H9 (cell line): ENCODE data around the gene MLC1. TPM values are rescaled to one million over a fixed set of nuclear protein-coding genes. Genes with fewer than 3 reads are reported as not detected.

Source experiments
- DNase-seq: peaks from one replicate; pipeline ENCODE4 v3.0.0-alpha.2; 2017
- H2AFZ ChIP-seq: one replicate; pipeline ENCODE4 v1.6.1; 2013; ENCODE audit warnings: mild to moderate bottlenecking, low read length, control low read depth, moderate library complexity
- H2AK5ac ChIP-seq: 2 replicates; pipeline ENCODE4 v1.6.1; 2013; ENCODE audit warnings: low read length, control low read depth, mixed read lengths; ENCODE audit not compliant: insufficient read length
- H2BK120ac ChIP-seq: one replicate; pipeline ENCODE4 v1.6.1; 2013; ENCODE audit warnings: low read depth, mild to moderate bottlenecking, low read length, control low read depth, inconsistent platforms; ENCODE audit not compliant: poor library complexity, severe bottlenecking
- H2BK12ac ChIP-seq: 2 replicates; pipeline ENCODE4 v1.6.1; 2013; ENCODE audit warnings: low read length, control low read depth, mixed read lengths, low read depth; ENCODE audit not compliant: insufficient read length
- H2BK15ac ChIP-seq: 2 replicates; pipeline ENCODE4 v1.6.1; 2013; ENCODE audit warnings: low read depth, low read length, control low read depth
- H2BK20ac ChIP-seq: one replicate; pipeline ENCODE4 v1.6.1; 2013; ENCODE audit warnings: low read depth, mild to moderate bottlenecking, low read length, control low read depth, inconsistent platforms; ENCODE audit not compliant: poor library complexity, severe bottlenecking
- H2BK5ac ChIP-seq: 2 replicates; pipeline ENCODE4 v1.6.1; 2013; ENCODE audit warnings: low read length, control low read depth, mixed read lengths; ENCODE audit not compliant: insufficient read length
- H3K14ac ChIP-seq: 2 replicates; pipeline ENCODE4 v1.6.1; 2013; ENCODE audit warnings: low read length, control low read depth; ENCODE audit not compliant: insufficient read depth
- H3K18ac ChIP-seq: 2 replicates; pipeline ENCODE4 v1.6.1; 2013; ENCODE audit warnings: low read depth, mild to moderate bottlenecking, mixed read lengths, low read length, control low read depth; ENCODE audit not compliant: insufficient read length
- H3K23ac ChIP-seq: 2 replicates; pipeline ENCODE4 v1.6.1; 2013; ENCODE audit warnings: low read length, control low read depth, mixed read lengths, low read depth; ENCODE audit not compliant: insufficient read length
- H3K23me2 ChIP-seq: 2 replicates; pipeline ENCODE4 v1.6.1; 2013; ENCODE audit warnings: low read depth, mild to moderate bottlenecking, mixed read lengths, low read length, control low read depth; ENCODE audit not compliant: insufficient read length, poor library complexity, severe bottlenecking
- H3K27ac ChIP-seq: 2 replicates; pipeline ENCODE4 v1.5.1; 2013; ENCODE audit warnings: low read length, control low read depth, mixed read lengths, low read depth; ENCODE audit not compliant: insufficient read length
- H3K27me3 ChIP-seq: 2 replicates; pipeline ENCODE4 v1.6.1; 2013; ENCODE audit warnings: low read length, control low read depth, inconsistent platforms; ENCODE audit not compliant: insufficient read depth
- H3K4ac ChIP-seq: 2 replicates; pipeline ENCODE4 v1.6.1; 2013; ENCODE audit warnings: low read depth, mild to moderate bottlenecking, control low read depth, inconsistent platforms, low read length, moderate library complexity
- H3K4me1 ChIP-seq: 2 replicates; pipeline ENCODE4 v1.6.1; 2013; ENCODE audit warnings: low read length, control low read depth, inconsistent platforms; ENCODE audit not compliant: insufficient read depth
- H3K4me2 ChIP-seq: 2 replicates; pipeline ENCODE4 v1.6.1; 2013; ENCODE audit warnings: low read length, control low read depth, mixed read lengths; ENCODE audit not compliant: insufficient read length, insufficient read depth
- H3K56ac ChIP-seq: 2 replicates; pipeline ENCODE4 v1.6.1; 2013; ENCODE audit warnings: low read depth, mild to moderate bottlenecking, mixed read lengths, low read length, control low read depth; ENCODE audit not compliant: insufficient read length
- H3K79me1 ChIP-seq: 2 replicates; pipeline ENCODE4 v1.6.1; 2013; ENCODE audit warnings: low read depth, mild to moderate bottlenecking, moderate library complexity, low read length, control low read depth, inconsistent platforms; ENCODE audit not compliant: insufficient read depth, poor library complexity, severe bottlenecking
- H3K79me2 ChIP-seq: 2 replicates; pipeline ENCODE4 v1.6.1; 2013; ENCODE audit warnings: low read length, control low read depth, inconsistent platforms; ENCODE audit not compliant: insufficient read depth
- H3K9ac ChIP-seq: 2 replicates; pipeline ENCODE4 v1.6.1; 2013; ENCODE audit warnings: low read length, control low read depth, mixed read lengths; ENCODE audit not compliant: insufficient read length; ENCODE audit errors: extremely low read depth
- H3K9me3 ChIP-seq: one replicate; pipeline ENCODE4 v1.6.1; 2013; ENCODE audit warnings: low read depth, low read length, inconsistent platforms; ENCODE audit not compliant: control insufficient read depth
- H3T11ph ChIP-seq: one replicate; pipeline ENCODE4 v1.6.1; 2013; ENCODE audit warnings: mild to moderate bottlenecking, low read length, control low read depth, inconsistent platforms
- H4K20me1 ChIP-seq: one replicate; pipeline ENCODE4 v1.6.1; 2013; ENCODE audit not compliant: control insufficient read depth, insufficient read length, insufficient read depth
- H4K5ac ChIP-seq: 2 replicates; pipeline ENCODE4 v1.6.1; 2013; ENCODE audit warnings: low read depth, mild to moderate bottlenecking, mixed read lengths, low read length, control low read depth; ENCODE audit not compliant: insufficient read length
- H4K8ac ChIP-seq: replicated peaks from 2 replicates; pipeline ENCODE4 v1.6.1; 2013; ENCODE audit warnings: low read length, control low read depth, mixed read lengths, low read depth; ENCODE audit not compliant: insufficient read length
- H4K91ac ChIP-seq: 2 replicates; pipeline ENCODE4 v1.6.1; 2013; ENCODE audit warnings: low read depth, mild to moderate bottlenecking, moderate library complexity, mixed read lengths, low read length, control low read depth; ENCODE audit not compliant: insufficient read length
- H3K27ac Mint-ChIP-seq, 3 experiments: 2 replicates in 2 of 3; 3 replicates in 1 of 3; pipeline ENCODE4 v1.8.0; 2020 to 2021; ENCODE audit warnings: mixed read lengths in 3 of 3, mild to moderate bottlenecking in 1 of 3, moderate library complexity in 1 of 3
- H3K27me3 Mint-ChIP-seq: 2 replicates; pipeline ENCODE4 v1.8.0; 2021; ENCODE audit warnings: low read depth, mild to moderate bottlenecking, moderate library complexity, mixed read lengths
- H3K36me3 Mint-ChIP-seq, 3 experiments: 2 replicates in 2 of 3; 3 replicates in 1 of 3; pipeline ENCODE4 v1.8.0; 2020 to 2021; ENCODE audit warnings: low read depth in 3 of 3, mixed read lengths in 3 of 3; ENCODE audit not compliant: insufficient read depth in 1 of 3
- H3K4me1 Mint-ChIP-seq, 2 experiments: 2 replicates each; pipeline ENCODE4 v1.8.0; 2020; ENCODE audit warnings: mixed read lengths in 2 of 2
- H3K4me3 Mint-ChIP-seq, 2 experiments: 2 replicates in 1 of 2; 3 replicates in 1 of 2; pipeline ENCODE4 v1.8.0; 2020 to 2021; ENCODE audit warnings: mild to moderate bottlenecking in 2 of 2, mixed read lengths in 2 of 2, moderate library complexity in 1 of 2
- H3K9me3 Mint-ChIP-seq, 2 experiments: 2 replicates in 1 of 2; 3 replicates in 1 of 2; pipeline ENCODE4 v1.8.0; 2020; ENCODE audit warnings: mild to moderate bottlenecking in 2 of 2, mixed read lengths in 2 of 2, moderate library complexity in 1 of 2
- WGBS: extraction: QIAGEN DNeasy Blood & Tissue Kit; methylation state at CpG from one replicate; pipeline ENCODE4 v1.1.7; 2013; ENCODE audit warnings: missing lambda C conversion rate, low lambda C conversion rate, mixed read lengths; ENCODE audit not compliant: insufficient read length; ENCODE audit errors: extremely low coverage; 5-methylcytosine and 5-hydroxymethylcytosine counted together
- total RNA-seq: library from RNA; stranded (reverse); gene quantifications from 2 replicates; pipeline ENCODE4 v1.2.1, GENCODE V29; 2021
- TF ChIP-seq, protein P1 (sequence below): fragments of 200-600 bp; sonication (generic); conservative IDR thresholded peaks from 3 replicates; pipeline ENCODE4 v1.8.0; 2021; ENCODE audit warnings: antibody characterized with exemption, mild to moderate bottlenecking

MLC1 gene
- total RNA-seq, 1 experiment from 2014 or later = not detected

DNA sequence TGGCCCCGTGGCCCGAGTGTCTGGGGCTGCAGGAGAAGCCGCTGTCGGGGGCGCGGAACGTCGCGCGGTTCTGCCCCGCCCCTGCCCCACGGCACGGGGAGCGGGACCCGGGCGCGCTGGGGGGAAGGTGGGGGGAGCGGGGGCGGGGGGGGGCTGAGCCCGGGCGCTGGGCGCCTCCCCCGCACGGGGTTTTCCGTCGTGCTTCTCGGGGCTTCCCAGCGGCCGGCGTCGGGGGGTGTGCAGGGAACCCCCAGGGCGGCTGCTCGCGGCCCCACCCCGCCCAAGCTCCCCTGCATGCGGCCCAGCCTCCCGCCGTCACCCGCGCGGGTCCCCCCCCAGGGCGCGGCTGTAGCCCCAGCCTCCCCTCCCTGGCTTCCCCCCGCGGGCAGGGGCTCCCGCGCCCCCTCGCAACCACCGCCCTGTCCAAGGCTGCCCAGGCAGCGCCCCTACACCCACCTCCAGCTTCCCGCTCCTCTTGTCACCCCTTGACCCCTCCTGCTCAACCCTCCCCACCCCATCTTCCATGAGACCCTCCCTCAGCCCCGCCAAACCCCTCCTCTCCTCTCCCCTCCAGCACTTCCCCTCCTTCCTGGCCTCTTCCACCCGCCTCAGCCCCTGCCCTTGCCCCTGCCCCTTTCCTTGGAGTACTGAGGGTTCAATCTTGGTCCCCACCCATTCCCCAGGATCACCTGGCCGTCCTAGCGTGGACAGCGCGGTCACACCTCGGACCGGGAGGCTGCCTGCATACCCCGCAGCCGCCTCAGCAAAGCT lies 74.4 kb downstream of the MLC1 start:
- no CpG with 5 or more reads among the region's 61 CpGs for WGBS
- Histone ChIP-seq H4K8ac (no peak overlapping the region), H3K79me2 (no peaks in the 10 kb centered on the region), H3K4me1 (no peaks in the 10 kb centered on the region), H3K14ac (no peak overlapping the region; the same call in 1 of the 2 replicates), H3K79me1 (no peaks in the 10 kb centered on the region), H3K4ac (no peak overlapping the region), H4K20me1 (no peaks in the 10 kb centered on the region), H3K9ac (no peak overlapping the region), H2BK15ac (no peak overlapping the region), H2AK5ac (no peak overlapping the region), H2BK12ac (no peak overlapping the region), H4K91ac (no peak overlapping the region), H3K27me3 (peaks cover 12% of the 10 kb centered on the region; the same call in 1 of the 2 replicates), H3K9me3 (no peaks in the 10 kb centered on the region), H3T11ph (no peak overlapping the region), H3K56ac (no peak overlapping the region), H2BK120ac (no peak overlapping the region), H3K23me2 (peaks cover 4% of the 10 kb centered on the region), H4K5ac (no peak overlapping the region), H2BK5ac (no peak overlapping the region), H3K4me2 (peak overlapping the region; percentile 6), H3K27ac (no peak overlapping the region), H2BK20ac (no peak overlapping the region), H3K23ac (no peak overlapping the region), H3K18ac (no peak overlapping the region), H2AFZ (no peak overlapping the region)
- TF ChIP-seq, protein P1, sequence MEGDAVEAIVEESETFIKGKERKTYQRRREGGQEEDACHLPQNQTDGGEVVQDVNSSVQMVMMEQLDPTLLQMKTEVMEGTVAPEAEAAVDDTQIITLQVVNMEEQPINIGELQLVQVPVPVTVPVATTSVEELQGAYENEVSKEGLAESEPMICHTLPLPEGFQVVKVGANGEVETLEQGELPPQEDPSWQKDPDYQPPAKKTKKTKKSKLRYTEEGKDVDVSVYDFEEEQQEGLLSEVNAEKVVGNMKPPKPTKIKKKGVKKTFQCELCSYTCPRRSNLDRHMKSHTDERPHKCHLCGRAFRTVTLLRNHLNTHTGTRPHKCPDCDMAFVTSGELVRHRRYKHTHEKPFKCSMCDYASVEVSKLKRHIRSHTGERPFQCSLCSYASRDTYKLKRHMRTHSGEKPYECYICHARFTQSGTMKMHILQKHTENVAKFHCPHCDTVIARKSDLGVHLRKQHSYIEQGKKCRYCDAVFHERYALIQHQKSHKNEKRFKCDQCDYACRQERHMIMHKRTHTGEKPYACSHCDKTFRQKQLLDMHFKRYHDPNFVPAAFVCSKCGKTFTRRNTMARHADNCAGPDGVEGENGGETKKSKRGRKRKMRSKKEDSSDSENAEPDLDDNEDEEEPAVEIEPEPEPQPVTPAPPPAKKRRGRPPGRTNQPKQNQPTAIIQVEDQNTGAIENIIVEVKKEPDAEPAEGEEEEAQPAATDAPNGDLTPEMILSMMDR = no peak
- peak overlapping the region in 1 of 3 experiments; percentile 74; a peak in 1 of 7 replicates for H3K27ac Mint-ChIP-seq
- no peaks in the 10 kb centered on the region; a peak in 1 of 5 replicates for H3K9me3 Mint-ChIP-seq
- peak; percentile 32 for DNase-seq
- H3K4me1 Mint-ChIP-seq = peaks cover 11 to 30% of the 10 kb centered on the region in 2 experiments; a peak in 3 of 4 replicates
- H3K27me3 Mint-ChIP-seq = peaks cover 39% of the 10 kb centered on the region
- peak overlapping the region in 1 of 2 experiments; percentile 75; a peak in 3 of 5 replicates for H3K4me3 Mint-ChIP-seq
- H3K36me3 Mint-ChIP-seq = no peaks in the 10 kb centered on the region
